Measurements from ENCODE around the gene ANKRD13B. TPM values are rescaled to one million over a fixed set of nuclear protein-coding genes. Genes with fewer than 3 reads are reported as not detected.

ANKRD13B gene
- total RNA-seq, 1 experiment from 2014 or later, result 31.4 TPM

DNA sequence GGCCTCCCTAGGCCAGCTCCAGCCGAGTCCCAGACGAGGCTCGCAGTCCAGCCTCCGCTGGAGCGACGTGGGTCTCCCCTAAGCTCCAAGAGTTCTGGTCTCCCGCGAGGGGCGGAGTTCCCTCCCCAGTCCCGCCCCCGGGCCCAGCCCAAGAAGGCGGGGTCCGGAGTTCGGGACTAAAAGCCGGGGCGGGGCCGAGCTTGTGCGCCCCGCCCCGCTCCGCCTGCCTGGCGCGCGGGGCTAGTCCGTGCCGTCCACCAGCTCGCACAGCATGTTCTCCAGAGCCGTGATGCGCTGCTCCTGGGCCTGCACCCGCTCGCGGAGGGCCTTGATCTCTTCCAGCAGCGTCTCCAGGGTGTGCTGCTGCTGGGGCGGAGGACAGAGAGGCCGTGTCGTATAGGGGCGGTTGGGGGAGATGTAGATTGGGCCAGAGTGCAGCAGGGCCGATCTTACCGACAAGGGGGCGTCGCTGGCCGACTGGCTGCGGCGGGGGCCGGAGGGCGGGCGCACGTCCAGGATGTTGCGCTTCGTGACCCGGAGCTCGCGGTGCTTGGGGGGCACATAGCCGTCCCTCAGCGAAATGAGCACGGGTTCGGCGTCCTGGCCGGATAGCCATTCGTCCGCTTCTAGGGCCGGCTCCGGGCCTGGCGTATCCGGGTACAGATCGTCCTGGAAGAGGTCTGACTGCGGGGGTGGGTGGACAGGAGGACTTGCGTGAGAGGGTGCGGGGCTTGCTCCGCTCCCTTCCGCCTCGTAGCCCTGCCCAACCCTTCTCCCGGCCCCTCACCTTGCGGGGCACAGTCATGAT is 22.8 kb downstream of the ANKRD13B start:
- BruUV-seq (replicated peaks), result no TSS peak
- TF ChIP-seq, protein P1, sequence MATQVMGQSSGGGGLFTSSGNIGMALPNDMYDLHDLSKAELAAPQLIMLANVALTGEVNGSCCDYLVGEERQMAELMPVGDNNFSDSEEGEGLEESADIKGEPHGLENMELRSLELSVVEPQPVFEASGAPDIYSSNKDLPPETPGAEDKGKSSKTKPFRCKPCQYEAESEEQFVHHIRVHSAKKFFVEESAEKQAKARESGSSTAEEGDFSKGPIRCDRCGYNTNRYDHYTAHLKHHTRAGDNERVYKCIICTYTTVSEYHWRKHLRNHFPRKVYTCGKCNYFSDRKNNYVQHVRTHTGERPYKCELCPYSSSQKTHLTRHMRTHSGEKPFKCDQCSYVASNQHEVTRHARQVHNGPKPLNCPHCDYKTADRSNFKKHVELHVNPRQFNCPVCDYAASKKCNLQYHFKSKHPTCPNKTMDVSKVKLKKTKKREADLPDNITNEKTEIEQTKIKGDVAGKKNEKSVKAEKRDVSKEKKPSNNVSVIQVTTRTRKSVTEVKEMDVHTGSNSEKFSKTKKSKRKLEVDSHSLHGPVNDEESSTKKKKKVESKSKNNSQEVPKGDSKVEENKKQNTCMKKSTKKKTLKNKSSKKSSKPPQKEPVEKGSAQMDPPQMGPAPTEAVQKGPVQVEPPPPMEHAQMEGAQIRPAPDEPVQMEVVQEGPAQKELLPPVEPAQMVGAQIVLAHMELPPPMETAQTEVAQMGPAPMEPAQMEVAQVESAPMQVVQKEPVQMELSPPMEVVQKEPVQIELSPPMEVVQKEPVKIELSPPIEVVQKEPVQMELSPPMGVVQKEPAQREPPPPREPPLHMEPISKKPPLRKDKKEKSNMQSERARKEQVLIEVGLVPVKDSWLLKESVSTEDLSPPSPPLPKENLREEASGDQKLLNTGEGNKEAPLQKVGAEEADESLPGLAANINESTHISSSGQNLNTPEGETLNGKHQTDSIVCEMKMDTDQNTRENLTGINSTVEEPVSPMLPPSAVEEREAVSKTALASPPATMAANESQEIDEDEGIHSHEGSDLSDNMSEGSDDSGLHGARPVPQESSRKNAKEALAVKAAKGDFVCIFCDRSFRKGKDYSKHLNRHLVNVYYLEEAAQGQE (IDR thresholded peaks at IDR 0.05; ENCODE audit: insufficient read depth in 1 of 2, low read depth in 2 of 2, low read length in 1 of 2), result no peak
- TF ChIP-seq TCF7L2 (IDR thresholded peaks at IDR 0.05; ENCODE audit: low read depth, low read length) (no peak), POLR2AphosphoS5 (IDR thresholded peaks at IDR 0.05; ENCODE audit: low read depth, low read length) (no peak; the same call in 1 of the 2 replicates), SIN3A (IDR thresholded peaks at IDR 0.05; ENCODE audit: borderline replicate concordance, insufficient read depth, low read depth, low read length) (peak; percentile 40; the same call in 1 of the 2 replicates)
- TF ChIP-seq, protein P2, sequence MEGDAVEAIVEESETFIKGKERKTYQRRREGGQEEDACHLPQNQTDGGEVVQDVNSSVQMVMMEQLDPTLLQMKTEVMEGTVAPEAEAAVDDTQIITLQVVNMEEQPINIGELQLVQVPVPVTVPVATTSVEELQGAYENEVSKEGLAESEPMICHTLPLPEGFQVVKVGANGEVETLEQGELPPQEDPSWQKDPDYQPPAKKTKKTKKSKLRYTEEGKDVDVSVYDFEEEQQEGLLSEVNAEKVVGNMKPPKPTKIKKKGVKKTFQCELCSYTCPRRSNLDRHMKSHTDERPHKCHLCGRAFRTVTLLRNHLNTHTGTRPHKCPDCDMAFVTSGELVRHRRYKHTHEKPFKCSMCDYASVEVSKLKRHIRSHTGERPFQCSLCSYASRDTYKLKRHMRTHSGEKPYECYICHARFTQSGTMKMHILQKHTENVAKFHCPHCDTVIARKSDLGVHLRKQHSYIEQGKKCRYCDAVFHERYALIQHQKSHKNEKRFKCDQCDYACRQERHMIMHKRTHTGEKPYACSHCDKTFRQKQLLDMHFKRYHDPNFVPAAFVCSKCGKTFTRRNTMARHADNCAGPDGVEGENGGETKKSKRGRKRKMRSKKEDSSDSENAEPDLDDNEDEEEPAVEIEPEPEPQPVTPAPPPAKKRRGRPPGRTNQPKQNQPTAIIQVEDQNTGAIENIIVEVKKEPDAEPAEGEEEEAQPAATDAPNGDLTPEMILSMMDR (IDR thresholded peaks at IDR 0.05), result no peak
- H3K4me3 ChIP-seq (ENCODE audit: low read depth in 2 of 2, low read length in 2 of 2), result peak overlapping the region; percentile 40 to 54
- DNase-seq (ENCODE audit: low read depth, low spot score) (no peak), ATAC-seq (peak; percentile 83)
- no peaks in the 10 kb centered on the region for H3K9me3 ChIP-seq (ENCODE audit: control insufficient read depth, insufficient read depth, low read depth, low read length)
- CTCF ChIA-PET, result interaction anchor here (0.6 to 2.1 kb wide), 5 partner anchors 18 to 246 kb away, joined by 3 to 7 read pairs (median 5); no protein-coding TSS in a partner anchor
- intact Hi-C loops (cut with micrococcal nuclease; ENCODE audit: unreplicated experiment) (no loop called here), in situ Hi-C loops (cut with HindIII; ENCODE audit: low pct_unique_long_range_greater_than_20kb, low sequenced_read_pairs) (no loop called here)
- no peaks in the 10 kb centered on the region for H3K27me3 ChIP-seq (ENCODE audit: control insufficient read depth, insufficient read depth, low read length)
- peak overlapping the region; percentile 19; the same call in 1 of the 2 replicates for H3K27ac ChIP-seq (ENCODE audit: low read length)
- peaks cover 37% of the 10 kb centered on the region for H3K4me1 ChIP-seq (ENCODE audit: control insufficient read depth, insufficient read depth, low read length)
- POLR2A ChIA-PET, result interaction anchor here (0.9 kb wide), 1 partner anchor 24 kb away, joined by 3 read pairs; no protein-coding TSS in a partner anchor
- no peaks in the 10 kb centered on the region for H3K36me3 ChIP-seq (ENCODE audit: control insufficient read depth, insufficient read depth, low read length)

DNA sequence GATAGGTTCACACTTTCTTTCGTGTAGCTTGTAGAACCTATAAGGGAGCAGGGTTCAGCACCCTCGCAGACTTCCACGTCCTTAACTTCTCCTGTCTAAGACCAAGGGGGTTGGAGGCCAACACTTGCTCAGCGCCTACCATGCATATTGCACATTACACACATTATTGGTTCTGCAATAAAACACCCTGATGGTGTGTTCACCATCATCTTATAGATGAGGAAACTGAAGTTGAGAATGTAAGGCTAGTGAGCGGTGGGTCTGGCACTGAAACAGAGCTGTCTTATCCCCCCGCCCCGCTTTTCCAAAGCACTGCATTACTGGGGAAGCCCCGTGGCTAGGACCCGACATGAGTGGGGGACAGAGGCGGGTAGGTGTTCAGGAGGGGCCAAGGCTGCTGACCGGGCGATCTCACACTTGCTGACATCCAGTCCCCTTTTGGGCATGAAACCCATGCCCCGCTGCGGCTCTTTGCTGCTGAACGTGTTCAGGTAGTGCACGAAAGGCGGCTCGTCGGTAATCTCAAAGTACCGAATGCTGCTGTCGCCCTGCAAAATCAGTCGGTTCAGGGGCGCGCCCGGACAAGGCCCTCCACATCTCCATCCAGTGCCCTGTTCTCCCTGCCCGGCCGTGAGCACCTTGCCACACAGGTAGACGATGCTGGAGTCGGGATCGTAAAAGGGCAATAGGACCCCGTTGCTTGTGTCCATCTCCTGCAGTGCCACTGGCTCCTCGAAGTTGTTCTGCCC is 23.5 kb downstream of the ANKRD13B start:
- in situ Hi-C loops (cut with HindIII; ENCODE audit: low pct_unique_long_range_greater_than_20kb, low sequenced_read_pairs) (no loop called here), intact Hi-C loops (cut with micrococcal nuclease; ENCODE audit: unreplicated experiment) (no loop called here)
- Histone ChIP-seq H3K36me3 (ENCODE audit: control insufficient read depth, insufficient read depth, low read length) (no peaks in the 10 kb centered on the region), H3K9me3 (ENCODE audit: control insufficient read depth, insufficient read depth, low read depth, low read length) (no peaks in the 10 kb centered on the region), H3K27ac (ENCODE audit: low read length) (no peak overlapping the region), H3K4me1 (ENCODE audit: control insufficient read depth, insufficient read depth, low read length) (peaks cover 37% of the 10 kb centered on the region), H3K27me3 (ENCODE audit: control insufficient read depth, insufficient read depth, low read length) (no peaks in the 10 kb centered on the region), H3K4me3 (ENCODE audit: low read depth in 2 of 2, low read length in 2 of 2) (peak overlapping the region in 1 of 2 experiments; percentile 54; a peak in 3 of 4 replicates)
- ChIA-PET CTCF (interaction anchor here (0.5 to 2.2 kb wide), 22 partner anchors 9 to 729 kb away, joined by 3 to 15 read pairs (median 4); partner anchors contain the start of gene ANKRD13B), POLR2A (interaction anchor here (0.9 to 1.1 kb wide), 2 partner anchors 12 to 25 kb away, joined by 3 read pairs; no protein-coding TSS in a partner anchor)
- TF ChIP-seq, protein P2 (IDR thresholded peaks at IDR 0.05), result no peak
- TF ChIP-seq POLR2AphosphoS5 (IDR thresholded peaks at IDR 0.05; ENCODE audit: low read depth, low read length) (no peak), SIN3A (IDR thresholded peaks at IDR 0.05; ENCODE audit: borderline replicate concordance, insufficient read depth, low read depth, low read length) (no peak), TCF7L2 (IDR thresholded peaks at IDR 0.05; ENCODE audit: low read depth, low read length) (no peak)
- TF ChIP-seq, protein P1 (IDR thresholded peaks at IDR 0.05; ENCODE audit: insufficient read depth in 1 of 2, low read depth in 2 of 2, low read length in 1 of 2), result no peak
- DNase-seq (ENCODE audit: low read depth, low spot score), result no peak
- no peak for ATAC-seq
- no TSS peak for BruUV-seq (replicated peaks)
